HCT116 (cell line): ENCODE data around the gene PRSS33. TPM values are rescaled to one million over a fixed set of nuclear protein-coding genes. Genes with fewer than 3 reads are reported as not detected.

Experiments
- ATAC-seq: fragments of 200-7000 bp; cut with Tn5 transposase; 2 replicates; pipeline ENCODE4 v1.9.1; 2020; ENCODE audit warnings: mild to moderate bottlenecking, moderate library complexity
- BruUV-seq: library from RNA; stranded (reverse); fragments of 400-500 nt; replicated peaks from 2 replicates; lab custom pipeline; 2021; lab: Mats Ljungman, UMichigan
- CTCF ChIA-PET: fragments of 300-600 bp; sonication (Branson Sonifier 250); formaldehyde crosslinking; loops from one replicate; lab custom pipeline; 2021; ENCODE audit warnings: antibody characterized with exemption; lab: Charles Lee
- POLR2A ChIA-PET: fragments of 300-600, 350-600 bp; sonication (Branson Sonifier 250); formaldehyde crosslinking; loops from one replicate; lab custom pipeline; 2021; ENCODE audit warnings: antibody characterized with exemption; lab: Charles Lee
- RAD21 ChIA-PET, 2 experiments: fragments of 300-600 bp; sonication (Branson Sonifier 250); formaldehyde crosslinking; loops; one replicate each; lab custom pipeline; 2023; ENCODE audit warnings: low total read pairs in 2 of 2; ENCODE audit not compliant: uncharacterized antibody in 2 of 2, unreplicated experiment in 2 of 2, low non-redundant PET in 1 of 2; lab: Charles Lee
- DNase-seq: peaks from one replicate; pipeline ENCODE4 v3.0.0-alpha.2; 2010; ENCODE audit warnings: low read depth, low spot score
- H2AFZ ChIP-seq: fragments of 200-600 bp; shearing (Covaris generic), sonication (generic); 2 replicates; pipeline ENCODE4 v1.6.1; 2017; ENCODE audit warnings: low read depth, mixed run types, mixed read lengths, antibody characterized with exemption, low read length; ENCODE audit not compliant: poor library complexity, severe bottlenecking
- H3K27ac ChIP-seq: 2 replicates; pipeline ENCODE4 v1.5.1; 2012; ENCODE audit warnings: low read depth, low read length
- H3K27me3 ChIP-seq: fragments of 200-600 bp; sonication (generic); 2 replicates; pipeline ENCODE4 v1.6.1; 2016; ENCODE audit warnings: mixed run types, low read length, mixed read lengths; ENCODE audit not compliant: insufficient read depth
- H3K36me3 ChIP-seq, 2 experiments: fragments of 200-500 bp in 1 of 2; fragments of 200-600 bp in 1 of 2; sonication (Bioruptor generic) in 1 of 2; sonication (generic) in 1 of 2; 2 replicates each; pipeline versions ENCODE4 v1.5.1 to v1.6.1; 2014 to 2016; ENCODE audit warnings: low read length in 2 of 2, inconsistent platforms in 1 of 2, mixed read lengths in 1 of 2, mixed run types in 1 of 2; ENCODE audit not compliant: insufficient read depth in 2 of 2, control insufficient read depth in 1 of 2
- H3K4me1 ChIP-seq, 2 experiments: fragments of 200-600 bp in 1 of 2; sonication (generic) in 1 of 2; 2 replicates each; pipeline versions ENCODE4 v1.5.1 to v1.6.1; 2012 to 2017; ENCODE audit warnings: low read length in 2 of 2, inconsistent platforms in 1 of 2, mild to moderate bottlenecking in 1 of 2, mixed read lengths in 1 of 2, mixed run types in 1 of 2, moderate library complexity in 1 of 2; ENCODE audit not compliant: insufficient read depth in 2 of 2, control insufficient read depth in 1 of 2
- H3K4me2 ChIP-seq: fragments of 200-600 bp; sonication (generic); 2 replicates; pipeline ENCODE4 v1.6.1; 2017; ENCODE audit warnings: mixed run types, low read length, mixed read lengths
- H3K4me3 ChIP-seq, 2 experiments: fragments of 200-600 bp in 1 of 2; sonication (generic) in 1 of 2; replicated peaks in 1 of 2; 2 replicates each; pipeline ENCODE4 v1.5.1; 2011 to 2016; ENCODE audit warnings: low read length in 2 of 2, control low read depth in 1 of 2, low read depth in 1 of 2, mild to moderate bottlenecking in 1 of 2, mixed read lengths in 1 of 2, mixed run types in 1 of 2
- H3K79me2 ChIP-seq: fragments of 200-600 bp; sonication (generic); 2 replicates; pipeline ENCODE4 v1.6.1; 2017; ENCODE audit warnings: mild to moderate bottlenecking, mixed run types, low read length, moderate library complexity, mixed read lengths; ENCODE audit not compliant: insufficient read depth
- H3K9ac ChIP-seq: fragments of 200-600 bp; sonication (generic); 2 replicates; pipeline ENCODE4 v1.6.1; 2016; ENCODE audit warnings: low read length, mixed read lengths
- H3K9me2 ChIP-seq: fragments of 200-600 bp; sonication (generic), shearing (Covaris generic); 2 replicates; pipeline ENCODE4 v1.6.1; 2017; ENCODE audit warnings: mixed run types, mild to moderate bottlenecking, moderate library complexity; ENCODE audit not compliant: insufficient read depth
- H3K9me3 ChIP-seq, 2 experiments: fragments of 200-500 bp in 1 of 2; fragments of 200-600 bp in 1 of 2; sonication (Bioruptor generic) in 1 of 2; sonication (generic) in 1 of 2; 2 replicates each; pipeline ENCODE4 v1.6.1; 2014 to 2017; ENCODE audit warnings: low read length in 2 of 2, mixed read lengths in 2 of 2, inconsistent platforms in 1 of 2, low read depth in 1 of 2, mild to moderate bottlenecking in 1 of 2, mixed run types in 1 of 2, moderate library complexity in 1 of 2; ENCODE audit not compliant: control insufficient read depth in 1 of 2, insufficient read depth in 1 of 2
- H4K20me1 ChIP-seq: fragments of 200-600 bp; sonication (generic), shearing (Covaris generic); 2 replicates; pipeline ENCODE4 v1.6.1; 2017; ENCODE audit warnings: mixed run types, mild to moderate bottlenecking, moderate library complexity; ENCODE audit not compliant: insufficient read depth
- ATF3 ChIP-seq: IDR thresholded peaks from 2 replicates; pipeline ENCODE4 v1.6.1; 2012
- CBX3 ChIP-seq: IDR thresholded peaks from 2 replicates; pipeline ENCODE4 v1.6.1; 2012; ENCODE audit warnings: low read depth
- CEBPB ChIP-seq: IDR thresholded peaks from 2 replicates; pipeline ENCODE4 v1.6.1; 2012; ENCODE audit warnings: low read depth
- EZH2phosphoT487 ChIP-seq: fragments of 200-600 bp; IDR thresholded peaks from 2 replicates; pipeline ENCODE4 v1.6.1; 2018; ENCODE audit warnings: antibody characterized with exemption, borderline replicate concordance
- JUND ChIP-seq: IDR thresholded peaks from 2 replicates; pipeline ENCODE4 v1.6.1; 2012
- SIN3A ChIP-seq: IDR thresholded peaks from 2 replicates; pipeline ENCODE4 v1.6.1; 2012; ENCODE audit warnings: low read depth
- SRF ChIP-seq: IDR thresholded peaks from 2 replicates; pipeline ENCODE4 v1.6.1; 2012; ENCODE audit warnings: low read depth
- ZBTB33 ChIP-seq: IDR thresholded peaks from 2 replicates; pipeline ENCODE4 v1.6.1; 2011; ENCODE audit warnings: mild to moderate bottlenecking, low read length, moderate library complexity; ENCODE audit not compliant: insufficient replicate concordance; ENCODE audit errors: extremely low read depth
- intact Hi-C: fragments of 100-400 bp; cut with micrococcal nuclease; formaldehyde crosslinking; loops from 2 replicates; pipeline ENCODE4 v1.10.0; 2022
- total RNA-seq: library from RNA; stranded (reverse); gene quantifications from one replicate; pipeline ENCODE4 v1.2.1, GENCODE V29; 2021; ENCODE audit not compliant: unreplicated experiment

The PRSS33 gene
- total RNA-seq, 1 experiment from 2014 or later: not detected

- Histone ChIP-seq H3K9ac (no peak overlapping the region), H3K4me2 (no peak overlapping the region), H3K27ac (no peak overlapping the region), H2AFZ (no peak overlapping the region), H4K20me1 (no peaks in the 10 kb centered on the region), H3K36me3 (no peaks in the 10 kb centered on the region), H3K4me3 (no peak overlapping the region), H3K27me3 (no peaks in the 10 kb centered on the region), H3K4me1 (peaks cover 8 to 20% of the 10 kb centered on the region in 2 experiments), H3K79me2 (no peaks in the 10 kb centered on the region), H3K9me3 (peaks cover 0 to under 1% of the 10 kb centered on the region in 2 experiments; a peak in 1 of 4 replicates), H3K9me2 (no peaks in the 10 kb centered on the region; the same call in 1 of the 2 replicates)
- DNase-seq: no peak
- intact Hi-C loops: no loop called here
- no peak for TF ChIP-seq SIN3A
- TF ChIP-seq EZH2phosphoT487: no peak
- no peak for TF ChIP-seq ZBTB33
- no peak for TF ChIP-seq SRF
- RAD21 ChIA-PET: no interaction called here
- CTCF ChIA-PET: no interaction called here
- no TSS peak for BruUV-seq
- no peak for ATAC-seq
- POLR2A ChIA-PET: no interaction called here
Observed at GRCh38 chr16:2798723-2799204, 11.4 kb upstream of the PRSS33 start.

- DNase-seq: no peak
- no peak overlapping the region for H2AFZ ChIP-seq
- no peak overlapping the region for H3K9ac ChIP-seq
- H3K9me2 ChIP-seq: no peaks in the 10 kb centered on the region; the same call in 1 of the 2 replicates
- TF ChIP-seq CEBPB (no peak), ATF3 (no peak), JUND (no peak), CBX3 (no peak)
- H3K4me1 ChIP-seq: peaks cover 8 to 20% of the 10 kb centered on the region in 2 experiments
- intact Hi-C loops: no loop called here
- H3K9me3 ChIP-seq: no peaks in the 10 kb centered on the region
- ChIA-PET POLR2A (no interaction called here), CTCF (no interaction called here), RAD21 (no interaction called here)
- no peak for ATAC-seq
- no peaks in the 10 kb centered on the region for H4K20me1 ChIP-seq
- H3K4me2 ChIP-seq: no peak overlapping the region
- H3K27ac ChIP-seq: no peak overlapping the region
- H3K27me3 ChIP-seq: no peaks in the 10 kb centered on the region
- no TSS peak for BruUV-seq
- H3K79me2 ChIP-seq: no peaks in the 10 kb centered on the region
- no peak overlapping the region for H3K4me3 ChIP-seq
- no peaks in the 10 kb centered on the region for H3K36me3 ChIP-seq
Observed at GRCh38 chr16:2795395-2796143, 8.2 kb upstream of the PRSS33 start.
